NCI-H510A (cell line): ENCODE data around the gene DMAC2.
"Not testable (repeated sequence)": the region's sequence is repeated elsewhere in the genome, so short reads cannot be mapped to it uniquely, and the experiment has no call there.

Experiments used
- DNase-seq: peaks from one replicate; lab custom pipeline; 2025; lab: John Stamatoyannopoulos, UW

Gene DMAC2

GRCh38 chr19:41398598-41398997 lies 41.1 kb downstream of the DMAC2 start:
- no peak for DNase-seq

GRCh38 chr19:41398050-41398418 lies 41.7 kb downstream of the DMAC2 start:
- DNase-seq, result no peak

- peak; percentile 99 for DNase-seq
Observed at GRCh38 chr19:41397086-41398049, 42.3 kb downstream of the DMAC2 start, which contains the start of the genes BCKDHA and EXOSC5. Gene BCKDHA, plus strand, starts transcription at chr19:41397818. Its CDS starts 10 bp downstream, at chr19:41397828. Gene EXOSC5, minus strand, starts transcription at chr19:41397359. Its CDS starts 31 bp downstream, at chr19:41397328.

GRCh38 chr19:41395355-41395754 lies 44.4 kb downstream of the DMAC2 start:
- DNase-seq, result no peak

GRCh38 chr19:41392775-41393174 lies 46.9 kb downstream of the DMAC2 start:
- no peak for DNase-seq

GRCh38 chr19:41391618-41392017 lies 48.1 kb downstream of the DMAC2 start:
- no peak for DNase-seq

GRCh38 chr19:41386442-41386841 lies 53.3 kb downstream of the DMAC2 start:
- DNase-seq, result no peak

- DNase-seq, result no peak
Observed at GRCh38 chr19:41384351-41384750, 55.4 kb downstream of the DMAC2 start.

- not testable (repeated sequence) for DNase-seq
Observed at GRCh38 chr19:41381536-41381935, 58.2 kb downstream of the DMAC2 start.
